HEK293 (cell line): Measurements from ENCODE around the gene BLOC1S5.

Experiments
- CTCF ChIA-PET: fragments of 350-600 bp; formaldehyde crosslinking; extraction: SDS; loops from one replicate; lab custom pipeline; 2021; ENCODE audit warnings: antibody characterized with exemption; lab: Yijun Ruan, JAX
- POLR2A ChIA-PET: fragments of 300-600 bp; formaldehyde crosslinking; extraction: SDS; loops from one replicate; lab custom pipeline; 2020; ENCODE audit warnings: antibody characterized with exemption, inconsistent platforms; lab: Yijun Ruan, JAX
- H3K27ac ChIP-seq: fragments of 200-500 bp; sonication (Bioruptor generic); 2 replicates; pipeline ENCODE4 v1.5.1; 2014; ENCODE audit warnings: low read depth, low read length, control low read depth, inconsistent platforms; ENCODE audit errors: extremely low read depth
- H3K36me3 ChIP-seq, 2 experiments: fragments of 200-500 bp in 1 of 2; sonication (Bioruptor generic) in 1 of 2; 1 replicate in 1 of 2; 2 replicates in 1 of 2; pipeline ENCODE4 v1.5.1; 2014 to 2017; ENCODE audit warnings: inconsistent platforms in 2 of 2, low read length in 2 of 2; ENCODE audit not compliant: control insufficient read depth in 2 of 2, insufficient read depth in 1 of 2
- H3K4me1 ChIP-seq: fragments of 200-500 bp; sonication (Bioruptor generic); 2 replicates; pipeline ENCODE4 v1.5.1; 2014; ENCODE audit warnings: mild to moderate bottlenecking, low read length, inconsistent platforms; ENCODE audit not compliant: control insufficient read depth, insufficient read depth
- H3K4me3 ChIP-seq: 2 replicates; pipeline ENCODE4 v1.5.1; 2011; ENCODE audit warnings: low read depth, mild to moderate bottlenecking, control low read depth, low read length, moderate library complexity
- H3K9me3 ChIP-seq: fragments of 200-500 bp; sonication (Bioruptor generic); 2 replicates; pipeline ENCODE4 v1.5.1; 2014; ENCODE audit warnings: low read depth, low read length, inconsistent platforms; ENCODE audit not compliant: control insufficient read depth, insufficient read depth
- GLI2 ChIP-seq: fragments of 450-650 bp; formaldehyde crosslinking; IDR thresholded peaks from 2 replicates; pipeline ENCODE4; 2017; ENCODE audit warnings: missing biosample characterization, missing genetic modification characterization, low read depth, borderline replicate concordance
- GLI4 ChIP-seq: fragments of 450-650 bp; formaldehyde crosslinking; IDR thresholded peaks from 2 replicates; pipeline ENCODE4 v1.5.1; 2016; ENCODE audit warnings: missing biosample characterization, missing genetic modification characterization
- HOXC10 ChIP-seq: sonication (generic); formaldehyde crosslinking; IDR thresholded peaks from 2 replicates; pipeline ENCODE4 v1.8.1; 2023; ENCODE audit warnings: mild to moderate bottlenecking, missing genetic modification reagents
- YY2 ChIP-seq: fragments of 450-650 bp; formaldehyde crosslinking; IDR thresholded peaks from 2 replicates; pipeline ENCODE4 v1.5.1; 2016; ENCODE audit warnings: missing biosample characterization, missing genetic modification characterization
- ZBTB17 ChIP-seq: fragments of 450-650 bp; formaldehyde crosslinking; IDR thresholded peaks from 2 replicates; pipeline ENCODE4 v1.5.1; 2016; ENCODE audit warnings: missing biosample characterization, missing genetic modification characterization
- ZFHX2 ChIP-seq: fragments of 450-650 bp; formaldehyde crosslinking; conservative IDR thresholded peaks from 2 replicates; pipeline ENCODE4 v1.5.1; 2016; ENCODE audit warnings: missing biosample characterization, missing genetic modification characterization
- ZFP41 ChIP-seq: fragments of 450-650 bp; formaldehyde crosslinking; IDR thresholded peaks from 2 replicates; pipeline ENCODE4 v1.5.1; 2016; ENCODE audit warnings: missing biosample characterization, missing genetic modification characterization, borderline replicate concordance
- ZNF146 ChIP-seq: fragments of 450-650 bp; formaldehyde crosslinking; IDR thresholded peaks from 2 replicates; pipeline ENCODE4 v1.5.1; 2016; ENCODE audit warnings: missing biosample characterization, missing genetic modification characterization
- ZNF148 ChIP-seq: fragments of 450-650 bp; formaldehyde crosslinking; IDR thresholded peaks from 2 replicates; pipeline ENCODE4 v1.5.0; 2017; ENCODE audit warnings: missing biosample characterization, missing genetic modification characterization, borderline replicate concordance
- ZNF18 ChIP-seq: fragments of 450-650 bp; formaldehyde crosslinking; IDR thresholded peaks from 2 replicates; pipeline ENCODE4 v1.5.1; 2016; ENCODE audit warnings: missing biosample characterization, missing genetic modification characterization
- ZNF23 ChIP-seq: fragments of 450-650 bp; formaldehyde crosslinking; IDR thresholded peaks from 2 replicates; pipeline ENCODE4 v1.5.1; 2016; ENCODE audit warnings: missing biosample characterization, missing genetic modification characterization, borderline replicate concordance
- ZNF350 ChIP-seq: fragments of 450-650 bp; formaldehyde crosslinking; IDR thresholded peaks from 2 replicates; pipeline ENCODE4 v1.5.0; 2017; ENCODE audit warnings: missing biosample characterization, mild to moderate bottlenecking, missing genetic modification characterization
- ZNF394 ChIP-seq: fragments of 450-650 bp; formaldehyde crosslinking; IDR thresholded peaks from 2 replicates; pipeline ENCODE4 v1.5.1; 2016; ENCODE audit warnings: missing biosample characterization, missing genetic modification characterization, mild to moderate bottlenecking, moderate library complexity, borderline replicate concordance
- ZNF426 ChIP-seq: fragments of 450-650 bp; formaldehyde crosslinking; IDR thresholded peaks from 2 replicates; pipeline ENCODE4 v1.5.1; 2017; ENCODE audit warnings: missing biosample characterization, missing genetic modification characterization, mild to moderate bottlenecking, inconsistent platforms, moderate library complexity
- ZNF473 ChIP-seq: fragments of 450-650 bp; formaldehyde crosslinking; IDR thresholded peaks from 2 replicates; pipeline ENCODE4 v1.5.1; 2017; ENCODE audit warnings: missing biosample characterization, missing genetic modification characterization
- ZNF529 ChIP-seq: fragments of 450-650 bp; formaldehyde crosslinking; IDR thresholded peaks from 2 replicates; pipeline ENCODE4 v1.5.1; 2017; ENCODE audit warnings: missing genetic modification characterization, missing biosample characterization; ENCODE audit not compliant: insufficient replicate concordance
- ZNF544 ChIP-seq: fragments of 450-650 bp; formaldehyde crosslinking; IDR thresholded peaks from 2 replicates; pipeline ENCODE4 v1.5.0; 2017; ENCODE audit warnings: missing biosample characterization, missing genetic modification characterization
- ZNF549 ChIP-seq: fragments of 450-650 bp; IDR thresholded peaks from 2 replicates; pipeline ENCODE4 v1.5.1; 2018; ENCODE audit warnings: missing biosample characterization, missing genetic modification characterization, mild to moderate bottlenecking, inconsistent platforms, moderate library complexity
- ZNF555 ChIP-seq: fragments of 450-650 bp; formaldehyde crosslinking; conservative IDR thresholded peaks from 2 replicates; pipeline ENCODE4 v1.5.1; 2017; ENCODE audit warnings: missing biosample characterization, mild to moderate bottlenecking, missing genetic modification characterization, inconsistent platforms
- ZNF610 ChIP-seq: fragments of 450-650 bp; formaldehyde crosslinking; IDR thresholded peaks from 2 replicates; pipeline ENCODE4 v1.5.1; 2016; ENCODE audit warnings: missing biosample characterization, missing genetic modification characterization, borderline replicate concordance
- ZNF624 ChIP-seq: fragments of 450-650 bp; formaldehyde crosslinking; IDR thresholded peaks from 2 replicates; pipeline ENCODE4 v1.5.1; 2017; ENCODE audit warnings: missing biosample characterization, missing genetic modification characterization
- ZNF629 ChIP-seq: fragments of 450-650 bp; formaldehyde crosslinking; IDR thresholded peaks from 2 replicates; pipeline ENCODE4 v1.5.1; 2017; ENCODE audit warnings: missing biosample characterization, missing genetic modification characterization
- ZNF664 ChIP-seq: fragments of 450-650 bp; formaldehyde crosslinking; IDR thresholded peaks from 2 replicates; pipeline ENCODE4 v1.5.1; 2016; ENCODE audit warnings: missing biosample characterization, missing genetic modification characterization
- ZNF747 ChIP-seq: fragments of 450-650 bp; formaldehyde crosslinking; IDR thresholded peaks from 2 replicates; pipeline ENCODE4 v1.5.1; 2016; ENCODE audit warnings: missing biosample characterization, missing genetic modification characterization
- ZNF777 ChIP-seq: fragments of 450-650 bp; formaldehyde crosslinking; IDR thresholded peaks from 2 replicates; pipeline ENCODE4 v1.5.1; 2017; ENCODE audit warnings: missing biosample characterization, missing genetic modification characterization, borderline replicate concordance
- ZNF843 ChIP-seq: fragments of 450-650 bp; formaldehyde crosslinking; IDR thresholded peaks from 2 replicates; pipeline ENCODE4 v1.5.1; 2016; ENCODE audit warnings: missing biosample characterization, missing genetic modification characterization
- ZSCAN23 ChIP-seq: fragments of 450-650 bp; formaldehyde crosslinking; IDR thresholded peaks from 2 replicates; pipeline ENCODE4 v1.5.1; 2016; ENCODE audit warnings: missing biosample characterization, missing genetic modification characterization
- TF ChIP-seq, protein P1 (sequence below): fragments of 450-650 bp; IDR thresholded peaks from 2 replicates; pipeline ENCODE4 v1.5.1; 2018; ENCODE audit warnings: missing biosample characterization, mild to moderate bottlenecking, missing genetic modification characterization
- TF ChIP-seq, protein P2 (sequence below): fragments of 450-650 bp; formaldehyde crosslinking; IDR thresholded peaks from 2 replicates; pipeline ENCODE4 v1.5.1; 2016; ENCODE audit warnings: missing biosample characterization, missing genetic modification characterization, borderline replicate concordance
- TF ChIP-seq, protein P3 (sequence below): fragments of 450-650 bp; IDR thresholded peaks from 2 replicates; pipeline ENCODE4 v1.5.1; 2018; ENCODE audit warnings: missing biosample characterization, missing genetic modification characterization

Gene BLOC1S5

DNA sequence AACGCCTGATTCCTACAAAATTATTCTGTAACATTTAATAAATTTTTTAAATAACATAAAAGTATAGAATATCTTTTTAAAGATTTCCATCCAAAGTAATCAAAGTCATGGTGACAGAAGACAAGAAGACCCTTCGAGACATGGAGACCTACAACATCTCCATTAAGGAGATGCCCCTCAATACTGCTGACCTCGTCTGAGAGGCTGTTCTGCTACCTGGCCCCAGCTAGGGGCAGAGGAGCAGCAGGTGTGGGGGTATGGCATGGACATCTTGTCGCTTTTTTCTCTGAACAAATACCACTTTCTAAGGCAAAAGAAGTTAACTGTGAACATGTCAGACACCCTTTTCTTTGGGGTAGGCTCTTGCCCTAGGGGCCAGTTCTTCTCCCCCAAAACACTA is 44.1 kb downstream of the BLOC1S5 start:
- no peak for TF ChIP-seq GLI2 (tag by site-specific recombination)
- TF ChIP-seq ZNF148 (tag by site-specific recombination): no peak
- TF ChIP-seq, all 188 proteins: peak for 0
- Histone ChIP-seq H3K36me3 (no peaks in the 10 kb centered on the region), H3K27ac (no peak overlapping the region), H3K4me1 (no peaks in the 10 kb centered on the region), H3K4me3 (no peak overlapping the region), H3K9me3 (no peaks in the 10 kb centered on the region)
- ChIA-PET POLR2A (interaction anchor here (0.7 kb wide), 1 partner anchor 170 kb away, joined by 3 read pairs; no protein-coding TSS in a partner anchor), CTCF (interaction anchor here (1.0 kb wide), 1 partner anchor 17 kb away, joined by 3 read pairs; no protein-coding TSS in a partner anchor)

GRCh38 chr6:8017705-8018104 is 46.5 kb downstream of the BLOC1S5 start:
- POLR2A ChIA-PET: no interaction called here
- CTCF ChIA-PET: interaction anchor here (0.6 to 1.8 kb wide), 3 partner anchors 42 to 1464 kb away, joined by 3 to 7 read pairs (median 3); no protein-coding TSS in a partner anchor

GRCh38 chr6:8017276-8017701 is 46.9 kb downstream of the BLOC1S5 start:
- Histone ChIP-seq H3K4me1 (no peaks in the 10 kb centered on the region), H3K9me3 (no peaks in the 10 kb centered on the region), H3K4me3 (no peak overlapping the region), H3K27ac (no peak overlapping the region), H3K36me3 (no peaks in the 10 kb centered on the region)
- POLR2A ChIA-PET: no interaction called here
- CTCF ChIA-PET: interaction anchor here (0.6 to 1.8 kb wide), 3 partner anchors 42 to 1464 kb away, joined by 3 to 7 read pairs (median 3); no protein-coding TSS in a partner anchor
- TF ChIP-seq ZFP41 (tag by site-specific recombination) (no peak), ZNF664 (tag by site-specific recombination) (no peak), ZNF146 (tag by site-specific recombination) (no peak), ZNF426 (tag by site-specific recombination) (no peak), ZNF544 (no peak), ZNF18 (tag by site-specific recombination) (no peak), ZNF555 (no peak), ZNF473 (tag by site-specific recombination) (no peak), ZSCAN23 (tag by site-specific recombination) (no peak), GLI4 (tag by site-specific recombination) (no peak)
- TF ChIP-seq, protein P1, sequence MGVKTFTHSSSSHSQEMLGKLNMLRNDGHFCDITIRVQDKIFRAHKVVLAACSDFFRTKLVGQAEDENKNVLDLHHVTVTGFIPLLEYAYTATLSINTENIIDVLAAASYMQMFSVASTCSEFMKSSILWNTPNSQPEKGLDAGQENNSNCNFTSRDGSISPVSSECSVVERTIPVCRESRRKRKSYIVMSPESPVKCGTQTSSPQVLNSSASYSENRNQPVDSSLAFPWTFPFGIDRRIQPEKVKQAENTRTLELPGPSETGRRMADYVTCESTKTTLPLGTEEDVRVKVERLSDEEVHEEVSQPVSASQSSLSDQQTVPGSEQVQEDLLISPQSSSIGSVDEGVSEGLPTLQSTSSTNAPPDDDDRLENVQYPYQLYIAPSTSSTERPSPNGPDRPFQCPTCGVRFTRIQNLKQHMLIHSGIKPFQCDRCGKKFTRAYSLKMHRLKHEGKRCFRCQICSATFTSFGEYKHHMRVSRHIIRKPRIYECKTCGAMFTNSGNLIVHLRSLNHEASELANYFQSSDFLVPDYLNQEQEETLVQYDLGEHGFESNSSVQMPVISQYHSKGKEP: no peak

More at GRCh38 chr6:8017705-8018104, 46.5 kb downstream of the BLOC1S5 start:
- H3K27ac ChIP-seq: no peak overlapping the region
- TF ChIP-seq ZNF843 (tag by site-specific recombination) (no peak), YY2 (tag by site-specific recombination) (no peak), ZNF610 (tag by site-specific recombination) (no peak), ZFHX2 (tag by site-specific recombination) (no peak), ZNF529 (tag by site-specific recombination) (no peak), ZNF747 (no peak), ZBTB17 (tag by site-specific recombination) (no peak), ZSCAN23 (tag by site-specific recombination) (no peak), ZNF777 (tag by site-specific recombination) (no peak), ZNF549 (tag by site-specific recombination) (no peak), HOXC10 (CRISPR knock-in tag) (no peak), ZNF394 (no peak), GLI2 (tag by site-specific recombination) (no peak), ZNF629 (tag by site-specific recombination) (no peak), ZNF350 (no peak), ZNF23 (tag by site-specific recombination) (no peak), ZNF624 (no peak)
- TF ChIP-seq, protein P2, sequence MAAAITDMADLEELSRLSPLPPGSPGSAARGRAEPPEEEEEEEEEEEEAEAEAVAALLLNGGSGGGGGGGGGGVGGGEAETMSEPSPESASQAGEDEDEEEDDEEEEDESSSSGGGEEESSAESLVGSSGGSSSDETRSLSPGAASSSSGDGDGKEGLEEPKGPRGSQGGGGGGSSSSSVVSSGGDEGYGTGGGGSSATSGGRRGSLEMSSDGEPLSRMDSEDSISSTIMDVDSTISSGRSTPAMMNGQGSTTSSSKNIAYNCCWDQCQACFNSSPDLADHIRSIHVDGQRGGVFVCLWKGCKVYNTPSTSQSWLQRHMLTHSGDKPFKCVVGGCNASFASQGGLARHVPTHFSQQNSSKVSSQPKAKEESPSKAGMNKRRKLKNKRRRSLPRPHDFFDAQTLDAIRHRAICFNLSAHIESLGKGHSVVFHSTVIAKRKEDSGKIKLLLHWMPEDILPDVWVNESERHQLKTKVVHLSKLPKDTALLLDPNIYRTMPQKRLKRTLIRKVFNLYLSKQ (tag by site-specific recombination): no peak
- TF ChIP-seq, protein P3, sequence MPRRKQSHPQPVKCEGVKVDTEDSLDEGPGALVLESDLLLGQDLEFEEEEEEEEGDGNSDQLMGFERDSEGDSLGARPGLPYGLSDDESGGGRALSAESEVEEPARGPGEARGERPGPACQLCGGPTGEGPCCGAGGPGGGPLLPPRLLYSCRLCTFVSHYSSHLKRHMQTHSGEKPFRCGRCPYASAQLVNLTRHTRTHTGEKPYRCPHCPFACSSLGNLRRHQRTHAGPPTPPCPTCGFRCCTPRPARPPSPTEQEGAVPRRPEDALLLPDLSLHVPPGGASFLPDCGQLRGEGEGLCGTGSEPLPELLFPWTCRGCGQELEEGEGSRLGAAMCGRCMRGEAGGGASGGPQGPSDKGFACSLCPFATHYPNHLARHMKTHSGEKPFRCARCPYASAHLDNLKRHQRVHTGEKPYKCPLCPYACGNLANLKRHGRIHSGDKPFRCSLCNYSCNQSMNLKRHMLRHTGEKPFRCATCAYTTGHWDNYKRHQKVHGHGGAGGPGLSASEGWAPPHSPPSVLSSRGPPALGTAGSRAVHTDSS (tag by site-specific recombination): no peak
- H3K9me3 ChIP-seq: no peaks in the 10 kb centered on the region
- no peak overlapping the region for H3K4me3 ChIP-seq
- no peaks in the 10 kb centered on the region for H3K36me3 ChIP-seq
- H3K4me1 ChIP-seq: no peaks in the 10 kb centered on the region
